GM12892 (cell line): ENCODE measurements around the gene PRKN.

Experiments used
- POLR2A ChIP-seq: IDR thresholded peaks from 2 replicates; pipeline ENCODE4 v1.6.1; 2011; ENCODE audit warnings: low read depth, low read length, control low read depth
- POLR2AphosphoS5 ChIP-seq: IDR thresholded peaks from 2 replicates; pipeline ENCODE4 v1.6.1; 2011; ENCODE audit warnings: low read depth, low read length, control low read depth

GRCh38 chr6:161590961-161591627 lies 1136.5 kb downstream of the PRKN start:
- TF ChIP-seq POLR2A (no peak), POLR2AphosphoS5 (no peak)
